ENCODE data around the gene GFER.

- TF ChIP-seq YY1 (IDR thresholded peaks at IDR 0.05; ENCODE audit: low read depth) = no peak
- TF ChIP-seq RAD21 (IDR thresholded peaks at IDR 0.05; ENCODE audit: low read depth) = no peak
- TF ChIP-seq CREB1 (IDR thresholded peaks at IDR 0.05; ENCODE audit: low read depth) = no peak
- TF ChIP-seq MAX (IDR thresholded peaks at IDR 0.05) = no peak
- no peak for TF ChIP-seq CEBPB (IDR thresholded peaks at IDR 0.05)
- TF ChIP-seq EP300 (IDR thresholded peaks at IDR 0.05; ENCODE audit: borderline replicate concordance) = no peak
These were observed 25.2 kb downstream of the GFER start for GRCh38 chr16:2009164-2009711.

All from Ishikawa (cell line).